Measurements from ENCODE around the gene RAB11A. TPM values are rescaled to one million over a fixed set of nuclear protein-coding genes. Genes with fewer than 3 reads are reported as not detected.

The RAB11A gene
- total and polyA plus RNA-seq, 3 experiments from 2014 or later, result 158 to 194 (median 159) TPM

GRCh38 chr15:65920825-65921309 lies 51.6 kb downstream of the RAB11A start:
- Histone ChIP-seq H3K27ac (ENCODE audit: low read depth, low read length) (no peak overlapping the region), H3K27me3 (ENCODE audit: insufficient read depth, low read length, poor library complexity, severe bottlenecking) (no peaks in the 10 kb centered on the region)

GRCh38 chr15:65921780-65922179 lies 52.5 kb downstream of the RAB11A start:
- Mint-ChIP-seq H3K27ac (no peak overlapping the region), H3K36me3 (peaks cover 0 to 2% (median 1%) of the 10 kb centered on the region in 3 donors), H3K9me3 (no peaks in the 10 kb centered on the region), H3K27me3 (no peaks in the 10 kb centered on the region), H3K4me1 (peaks cover 0 to 9% (median 8%) of the 10 kb centered on the region in 3 donors), H3K4me3 (no peak overlapping the region)
- Histone ChIP-seq H3K9me3 (ENCODE audit: low read length) (no peaks in the 10 kb centered on the region), H3K27ac (ENCODE audit: low read depth, low read length) (no peak overlapping the region), H3K4me3 (ENCODE audit: low read length) (no peak overlapping the region), H3K4me1 (ENCODE audit: insufficient read depth, low read length) (no peaks in the 10 kb centered on the region), H3K27me3 (ENCODE audit: insufficient read depth, low read length, poor library complexity, severe bottlenecking) (no peaks in the 10 kb centered on the region), H3K36me3 (ENCODE audit: insufficient read depth, low read length) (no peaks in the 10 kb centered on the region)
- ChIA-PET CTCF (no interaction called here), POLR2A (no interaction called here)
- no peak for DNase-seq

More at GRCh38 chr15:65920825-65921309, 51.6 kb downstream of the RAB11A start:
- Histone ChIP-seq H3K4me3 (ENCODE audit: low read length) (no peak overlapping the region), H3K36me3 (ENCODE audit: insufficient read depth, low read length) (no peaks in the 10 kb centered on the region), H3K4me1 (ENCODE audit: insufficient read depth, low read length) (no peaks in the 10 kb centered on the region), H3K9me3 (ENCODE audit: low read length) (no peaks in the 10 kb centered on the region)
- Mint-ChIP-seq H3K9me3 (no peaks in the 10 kb centered on the region), H3K4me3 (no peak overlapping the region), H3K27ac (no peak overlapping the region), H3K4me1 (peaks cover 0 to 15% (median 8%) of the 10 kb centered on the region in 3 donors), H3K27me3 (no peaks in the 10 kb centered on the region), H3K36me3 (peaks cover 0 to 2% (median 1%) of the 10 kb centered on the region in 3 donors)
- no peak for DNase-seq
- POLR2A ChIA-PET, result no interaction called here
- CTCF ChIA-PET, result no interaction called here

- H3K9me3 Mint-ChIP-seq, result no peaks in the 10 kb centered on the region
- no peaks in the 10 kb centered on the region for H3K9me3 ChIP-seq (ENCODE audit: low read length)
- no peaks in the 10 kb centered on the region for H3K4me1 ChIP-seq (ENCODE audit: insufficient read depth, low read length)
- peaks cover 0 to under 1% (median under 1%) of the 10 kb centered on the region in 3 donors for H3K4me1 Mint-ChIP-seq
- no peak overlapping the region for H3K4me3 Mint-ChIP-seq
- H3K27me3 ChIP-seq (ENCODE audit: insufficient read depth, low read length, poor library complexity, severe bottlenecking), result no peaks in the 10 kb centered on the region
- peaks cover 0 to 2% (median 1%) of the 10 kb centered on the region in 3 donors for H3K36me3 Mint-ChIP-seq
- POLR2A ChIA-PET, result no interaction called here
- H3K36me3 ChIP-seq (ENCODE audit: insufficient read depth, low read length), result no peaks in the 10 kb centered on the region
- DNase-seq, result no peak
- H3K27ac Mint-ChIP-seq, result no peak overlapping the region
- no peaks in the 10 kb centered on the region for H3K27me3 Mint-ChIP-seq
- CTCF ChIA-PET, result no interaction called here
- no peak overlapping the region for H3K4me3 ChIP-seq (ENCODE audit: low read length)
- H3K27ac ChIP-seq (ENCODE audit: low read depth, low read length), result no peak overlapping the region
Observed at GRCh38 chr15:65922621-65923020, 53.3 kb downstream of the RAB11A start.

- H3K36me3 Mint-ChIP-seq, result peaks cover 0 to 2% (median 1%) of the 10 kb centered on the region in 3 donors
- Histone ChIP-seq H3K27me3 (ENCODE audit: insufficient read depth, low read length, poor library complexity, severe bottlenecking) (no peaks in the 10 kb centered on the region), H3K27ac (ENCODE audit: low read depth, low read length) (no peak overlapping the region), H3K9me3 (ENCODE audit: low read length) (no peaks in the 10 kb centered on the region), H3K4me1 (ENCODE audit: insufficient read depth, low read length) (no peaks in the 10 kb centered on the region), H3K36me3 (ENCODE audit: insufficient read depth, low read length) (no peaks in the 10 kb centered on the region), H3K4me3 (ENCODE audit: low read length) (no peak overlapping the region)
- CTCF ChIA-PET, result no interaction called here
- H3K4me3 Mint-ChIP-seq, result no peak overlapping the region
- H3K27me3 Mint-ChIP-seq, result no peaks in the 10 kb centered on the region
- no peak for DNase-seq
- no peaks in the 10 kb centered on the region for H3K4me1 Mint-ChIP-seq
- POLR2A ChIA-PET, result no interaction called here
- no peak overlapping the region for H3K27ac Mint-ChIP-seq
- H3K9me3 Mint-ChIP-seq, result no peaks in the 10 kb centered on the region
Observed at GRCh38 chr15:65923264-65923663, 54.0 kb downstream of the RAB11A start.

GRCh38 chr15:65924004-65924403 lies 54.7 kb downstream of the RAB11A start:
- H3K4me1 Mint-ChIP-seq, result no peaks in the 10 kb centered on the region
- no peaks in the 10 kb centered on the region for H3K9me3 ChIP-seq (ENCODE audit: low read length)
- H3K4me1 ChIP-seq (ENCODE audit: insufficient read depth, low read length), result no peaks in the 10 kb centered on the region
- H3K27me3 ChIP-seq (ENCODE audit: insufficient read depth, low read length, poor library complexity, severe bottlenecking), result no peaks in the 10 kb centered on the region
- no peaks in the 10 kb centered on the region for H3K9me3 Mint-ChIP-seq
- ChIA-PET POLR2A (no interaction called here), CTCF (no interaction called here)
- H3K36me3 Mint-ChIP-seq, result peaks cover 0 to 2% (median 0%) of the 10 kb centered on the region in 3 donors
- no peak overlapping the region for H3K27ac ChIP-seq (ENCODE audit: low read depth, low read length)
- DNase-seq, result no peak
- no peak overlapping the region for H3K4me3 Mint-ChIP-seq
- H3K27me3 Mint-ChIP-seq, result no peaks in the 10 kb centered on the region
- H3K36me3 ChIP-seq (ENCODE audit: insufficient read depth, low read length), result no peaks in the 10 kb centered on the region
- no peak overlapping the region for H3K4me3 ChIP-seq (ENCODE audit: low read length)
- peak overlapping the region in 1 of 8 donors; percentile 26 for H3K27ac Mint-ChIP-seq

GRCh38 chr15:65925338-65925737 lies 56.0 kb downstream of the RAB11A start:
- DNase-seq, result no peak
- H3K9me3 ChIP-seq (ENCODE audit: low read length), result no peaks in the 10 kb centered on the region
- no peaks in the 10 kb centered on the region for H3K36me3 ChIP-seq (ENCODE audit: insufficient read depth, low read length)
- Mint-ChIP-seq H3K36me3 (peaks cover 0 to 2% (median 0%) of the 10 kb centered on the region in 3 donors), H3K27ac (no peak overlapping the region), H3K4me1 (no peaks in the 10 kb centered on the region), H3K9me3 (no peaks in the 10 kb centered on the region), H3K4me3 (no peak overlapping the region), H3K27me3 (no peaks in the 10 kb centered on the region)
- no peaks in the 10 kb centered on the region for H3K27me3 ChIP-seq (ENCODE audit: insufficient read depth, low read length, poor library complexity, severe bottlenecking)
- POLR2A ChIA-PET, result no interaction called here
- H3K27ac ChIP-seq (ENCODE audit: low read depth, low read length), result no peak overlapping the region
- no peaks in the 10 kb centered on the region for H3K4me1 ChIP-seq (ENCODE audit: insufficient read depth, low read length)
- CTCF ChIA-PET, result no interaction called here
- H3K4me3 ChIP-seq (ENCODE audit: low read length), result no peak overlapping the region

- H3K36me3 ChIP-seq (ENCODE audit: insufficient read depth, low read length), result no peaks in the 10 kb centered on the region
- H3K9me3 ChIP-seq (ENCODE audit: low read length), result no peaks in the 10 kb centered on the region
- no peaks in the 10 kb centered on the region for H3K27me3 Mint-ChIP-seq
- ChIA-PET POLR2A (no interaction called here), CTCF (no interaction called here)
- peak overlapping the region in 1 of 8 donors; percentile 28 for H3K27ac Mint-ChIP-seq
- H3K27ac ChIP-seq (ENCODE audit: low read depth, low read length), result no peak overlapping the region
- no peaks in the 10 kb centered on the region for H3K4me1 ChIP-seq (ENCODE audit: insufficient read depth, low read length)
- no peaks in the 10 kb centered on the region for H3K27me3 ChIP-seq (ENCODE audit: insufficient read depth, low read length, poor library complexity, severe bottlenecking)
- no peak for DNase-seq
- H3K4me3 Mint-ChIP-seq, result no peak overlapping the region
- H3K4me3 ChIP-seq (ENCODE audit: low read length), result no peak overlapping the region
- no peaks in the 10 kb centered on the region for H3K9me3 Mint-ChIP-seq
- H3K4me1 Mint-ChIP-seq, result no peaks in the 10 kb centered on the region
- H3K36me3 Mint-ChIP-seq, result no peaks in the 10 kb centered on the region
Observed at GRCh38 chr15:65926459-65926858, 57.2 kb downstream of the RAB11A start.

- Mint-ChIP-seq H3K27ac (no peak overlapping the region), H3K4me3 (no peak overlapping the region), H3K36me3 (no peaks in the 10 kb centered on the region), H3K4me1 (no peaks in the 10 kb centered on the region), H3K27me3 (no peaks in the 10 kb centered on the region), H3K9me3 (no peaks in the 10 kb centered on the region)
- no peaks in the 10 kb centered on the region for H3K27me3 ChIP-seq (ENCODE audit: insufficient read depth, low read length, poor library complexity, severe bottlenecking)
- H3K36me3 ChIP-seq (ENCODE audit: insufficient read depth, low read length), result no peaks in the 10 kb centered on the region
- POLR2A ChIA-PET, result no interaction called here
- CTCF ChIA-PET, result no interaction called here
- no peaks in the 10 kb centered on the region for H3K9me3 ChIP-seq (ENCODE audit: low read length)
- DNase-seq, result no peak
- H3K4me1 ChIP-seq (ENCODE audit: insufficient read depth, low read length), result no peaks in the 10 kb centered on the region
- no peak overlapping the region for H3K27ac ChIP-seq (ENCODE audit: low read depth, low read length)
- no peak overlapping the region for H3K4me3 ChIP-seq (ENCODE audit: low read length)
Observed at GRCh38 chr15:65926899-65927298, 57.6 kb downstream of the RAB11A start.

- no peaks in the 10 kb centered on the region for H3K27me3 ChIP-seq (ENCODE audit: insufficient read depth, low read length, poor library complexity, severe bottlenecking)
- H3K36me3 ChIP-seq (ENCODE audit: insufficient read depth, low read length), result no peaks in the 10 kb centered on the region
- no peak overlapping the region for H3K27ac ChIP-seq (ENCODE audit: low read depth, low read length)
- H3K4me3 Mint-ChIP-seq, result peak overlapping the region in 1 of 7 donors; percentile 4
- H3K4me1 ChIP-seq (ENCODE audit: insufficient read depth, low read length), result no peaks in the 10 kb centered on the region
- H3K27me3 Mint-ChIP-seq, result no peaks in the 10 kb centered on the region
- no peaks in the 10 kb centered on the region for H3K36me3 Mint-ChIP-seq
- H3K4me3 ChIP-seq (ENCODE audit: low read length), result no peak overlapping the region
- no peaks in the 10 kb centered on the region for H3K9me3 Mint-ChIP-seq
- no peaks in the 10 kb centered on the region for H3K4me1 Mint-ChIP-seq
- POLR2A ChIA-PET, result no interaction called here
- no peak for DNase-seq
- CTCF ChIA-PET, result no interaction called here
- no peaks in the 10 kb centered on the region for H3K9me3 ChIP-seq (ENCODE audit: low read length)
- no peak overlapping the region for H3K27ac Mint-ChIP-seq
Observed at GRCh38 chr15:65927545-65927944, 58.3 kb downstream of the RAB11A start.
